Measurements from ENCODE around the gene SCN9A.

GRCh38 chr2:166405569-166405926 lies 29.8 kb upstream of the SCN9A start:
- no peak for TF ChIP-seq CTCF (IDR thresholded peaks at IDR 0.05)
- TF ChIP-seq ZFX (IDR thresholded peaks at IDR 0.05; ENCODE audit: borderline replicate concordance): no peak

Data from 22Rv1 (cell line).